HepG2 (cell line): ENCODE results near the gene COMMD9. TPM values are rescaled to one million over a fixed set of nuclear protein-coding genes. Genes with fewer than 3 reads are reported as not detected.

Source experiments
- ATAC-seq: fragments of 200-7000 bp; cut with Tn5 transposase; 3 replicates; pipeline ENCODE4 v1.9.1; 2020; ENCODE audit warnings: mild to moderate bottlenecking, moderate library complexity
- BruUV-seq: library from RNA; stranded (reverse); fragments of 400-500 nt; replicated peaks from 2 replicates; lab custom pipeline; 2021; lab: Mats Ljungman, UMichigan
- CTCF ChIA-PET: fragments of 300-600 bp; formaldehyde crosslinking; extraction: SDS; loops from one replicate; lab custom pipeline; 2021; ENCODE audit warnings: low total read pairs, inconsistent platforms, low intra/inter-chr PET ratio; lab: Yijun Ruan, JAX
- POLR2A ChIA-PET: fragments of 350-600 bp; sonication (Branson Sonifier 250); formaldehyde crosslinking; loops from one replicate; lab custom pipeline; 2020; ENCODE audit warnings: antibody characterized with exemption, inconsistent platforms; lab: Yijun Ruan, JAX
- DNase-seq: peaks from one replicate; pipeline ENCODE4 v3.0.0-alpha.2; 2015; ENCODE audit warnings: low spot score
- FAIRE-seq: peaks from 3 replicates; lab custom pipeline; 2011; peaks lifted over from hg19 to GRCh38; lab: Jason Lieb, UNC
- H2AFZ ChIP-seq: one replicate; pipeline ENCODE4 v1.6.1; 2011; ENCODE audit warnings: low read length, inconsistent platforms
- H3K27ac ChIP-seq: fragments of 300-600 bp; 3 replicates; pipeline ENCODE4 v1.8.0; 2011; ENCODE audit warnings: mixed run types, mild to moderate bottlenecking, mixed read lengths, low read length, inconsistent platforms; ENCODE audit not compliant: insufficient read depth; ENCODE audit errors: extremely low read length
- H3K27me3 ChIP-seq, 2 experiments: fragments of 200-600 bp in 1 of 2; 2 replicates in 1 of 2; 3 replicates in 1 of 2; pipeline versions ENCODE4 v1.6.0 to v1.8.0; 2011; ENCODE audit warnings: low read length in 2 of 2, mild to moderate bottlenecking in 2 of 2, moderate library complexity in 2 of 2, inconsistent platforms in 1 of 2; ENCODE audit not compliant: insufficient read depth in 2 of 2, control insufficient read depth in 1 of 2
- H3K36me3 ChIP-seq, 2 experiments: fragments of 200-600 bp in 1 of 2; replicated peaks in 1 of 2; 2 replicates in 1 of 2; 3 replicates in 1 of 2; pipeline versions ENCODE4 v1.5.1 to v1.8.0; 2011; ENCODE audit warnings: low read length in 2 of 2, inconsistent platforms in 1 of 2; ENCODE audit not compliant: insufficient read depth in 2 of 2, control insufficient read depth in 1 of 2
- H3K4me1 ChIP-seq: 2 replicates; pipeline ENCODE4 v1.5.1; 2012; ENCODE audit warnings: low read length, inconsistent platforms; ENCODE audit not compliant: insufficient read depth
- H3K4me2 ChIP-seq: 2 replicates; pipeline ENCODE4 v1.6.0; 2011; ENCODE audit warnings: low read depth, low read length, inconsistent platforms
- H3K4me3 ChIP-seq, 3 experiments: fragments of 200-600 bp in 1 of 3; sonication (generic), shearing (Covaris generic) in 1 of 3; replicated peaks in 1 of 3; 2 replicates each; pipeline ENCODE4 v1.5.1; 2011 to 2016; ENCODE audit warnings: low read length in 3 of 3, inconsistent platforms in 2 of 3, low read depth in 2 of 3, mild to moderate bottlenecking in 2 of 3, control low read depth in 1 of 3, mixed read lengths in 1 of 3; ENCODE audit not compliant: insufficient read depth in 1 of 3
- H3K79me2 ChIP-seq: one replicate; pipeline ENCODE4 v1.6.1; 2011; ENCODE audit warnings: low read length, inconsistent platforms; ENCODE audit not compliant: insufficient read depth
- H3K9ac ChIP-seq: 2 replicates; pipeline ENCODE4 v1.6.0; 2011; ENCODE audit warnings: mild to moderate bottlenecking, low read depth, low read length, inconsistent platforms; ENCODE audit not compliant: insufficient read depth
- H3K9me3 ChIP-seq: 2 replicates; pipeline ENCODE4 v1.5.1; 2012; ENCODE audit warnings: mild to moderate bottlenecking, low read length
- H4K20me1 ChIP-seq: 2 replicates; pipeline ENCODE4 v1.6.0; 2011; ENCODE audit warnings: inconsistent platforms, mild to moderate bottlenecking, low read length, moderate library complexity; ENCODE audit not compliant: insufficient read depth
- CENPBD1 ChIP-seq: sonication (generic); formaldehyde crosslinking; IDR thresholded peaks from 2 replicates; pipeline ENCODE4 v1.8.0; 2022; ENCODE audit warnings: missing genetic modification reagents, low read depth, mild to moderate bottlenecking, borderline replicate concordance
- KMT2A ChIP-seq: sonication (generic); formaldehyde crosslinking; IDR thresholded peaks from 2 replicates; pipeline ENCODE4 v1.4.0; 2020; ENCODE audit warnings: missing genetic modification reagents
- MATR3 ChIP-seq: sonication (generic); formaldehyde crosslinking; IDR thresholded peaks from 2 replicates; pipeline ENCODE4 v1.4.0; 2020; ENCODE audit warnings: missing genetic modification reagents
- MIER2 ChIP-seq: IDR thresholded peaks from 2 replicates; pipeline ENCODE4 v1.6.1; 2016; ENCODE audit warnings: missing biosample characterization, missing genetic modification reagents
- MYC ChIP-seq: sonication (generic); formaldehyde crosslinking; IDR thresholded peaks from 2 replicates; pipeline ENCODE4 v1.9.0; 2021; ENCODE audit warnings: missing genetic modification reagents, borderline replicate concordance
- RBM39 ChIP-seq: fragments of 200-400 bp; formaldehyde crosslinking; IDR thresholded peaks from one replicate; pipeline ENCODE4 v1.6.1; 2018; ENCODE audit warnings: antibody characterized with exemption, mild to moderate bottlenecking, low read depth, low read length; ENCODE audit not compliant: poor library complexity, severe bottlenecking
- ZEB1 ChIP-seq: IDR thresholded peaks from 2 replicates; pipeline ENCODE4 v1.6.1; 2012; ENCODE audit warnings: mild to moderate bottlenecking, low read depth, inconsistent platforms; ENCODE audit not compliant: insufficient replicate concordance
- ZMAT3 ChIP-seq: sonication (generic); formaldehyde crosslinking; conservative IDR thresholded peaks from 2 replicates; pipeline ENCODE4 v1.7.0; 2021; ENCODE audit warnings: missing genetic modification reagents
- ZNF253 ChIP-seq: sonication (generic); formaldehyde crosslinking; IDR thresholded peaks from 2 replicates; pipeline ENCODE4 v1.8.0; 2022; ENCODE audit warnings: mild to moderate bottlenecking, missing genetic modification reagents, borderline replicate concordance
- WGBS: methylation state at CpG from one replicate; pipeline ENCODE4 v1.1.6; 2017; ENCODE audit warnings: low lambda C conversion rate; 5-methylcytosine and 5-hydroxymethylcytosine counted together
- in situ Hi-C: cut with HindIII; loops from 2 replicates; pipeline ENCODE4 v1.10.0; 2017; ENCODE audit warnings: low pct_unique_long_range_greater_than_20kb; ENCODE audit not compliant: extremely low pct_ligation_motif_present
- intact Hi-C: fragments of 100-400 bp; cut with micrococcal nuclease; formaldehyde crosslinking; loops from one replicate; pipeline ENCODE4 v1.10.0; 2022; ENCODE audit not compliant: unreplicated experiment
- polyA plus RNA-seq, 8 experiments: library from polyadenylated mRNA; depleted of rRNA in 3 of 8; stranded (reverse) in 7 of 8; unstranded in 1 of 8; fragments of >200 nt; fragmentation: Illumina TruSeq in 4 of 8; extraction: Trizol in 4 of 8; gene quantifications; 2 replicates each; pipeline versions ENCODE4 v1.2.1 to v1.2.3, GENCODE V29; 2011 to 2016; ENCODE audit warnings: low read depth in 4 of 8, missing spikeins in 1 of 8, mixed read lengths in 1 of 8; ENCODE audit not compliant: insufficient read depth in 1 of 8
- total RNA-seq, 5 experiments: library from RNA; depleted of rRNA; stranded (reverse); fragments of >200 nt; fragmentation: Illumina TruSeq; extraction: Trizol; gene quantifications; 2 replicates each; pipeline ENCODE4 v1.2.3, GENCODE V29; 2016; ENCODE audit warnings: low read depth in 1 of 5

COMMD9 gene
- total and polyA plus RNA-seq, 2 of the 13 experiments (the other 11 are each of a cell fraction or from before 2014, with no cell fraction given), result 47.3 to 76.7 TPM

DNA sequence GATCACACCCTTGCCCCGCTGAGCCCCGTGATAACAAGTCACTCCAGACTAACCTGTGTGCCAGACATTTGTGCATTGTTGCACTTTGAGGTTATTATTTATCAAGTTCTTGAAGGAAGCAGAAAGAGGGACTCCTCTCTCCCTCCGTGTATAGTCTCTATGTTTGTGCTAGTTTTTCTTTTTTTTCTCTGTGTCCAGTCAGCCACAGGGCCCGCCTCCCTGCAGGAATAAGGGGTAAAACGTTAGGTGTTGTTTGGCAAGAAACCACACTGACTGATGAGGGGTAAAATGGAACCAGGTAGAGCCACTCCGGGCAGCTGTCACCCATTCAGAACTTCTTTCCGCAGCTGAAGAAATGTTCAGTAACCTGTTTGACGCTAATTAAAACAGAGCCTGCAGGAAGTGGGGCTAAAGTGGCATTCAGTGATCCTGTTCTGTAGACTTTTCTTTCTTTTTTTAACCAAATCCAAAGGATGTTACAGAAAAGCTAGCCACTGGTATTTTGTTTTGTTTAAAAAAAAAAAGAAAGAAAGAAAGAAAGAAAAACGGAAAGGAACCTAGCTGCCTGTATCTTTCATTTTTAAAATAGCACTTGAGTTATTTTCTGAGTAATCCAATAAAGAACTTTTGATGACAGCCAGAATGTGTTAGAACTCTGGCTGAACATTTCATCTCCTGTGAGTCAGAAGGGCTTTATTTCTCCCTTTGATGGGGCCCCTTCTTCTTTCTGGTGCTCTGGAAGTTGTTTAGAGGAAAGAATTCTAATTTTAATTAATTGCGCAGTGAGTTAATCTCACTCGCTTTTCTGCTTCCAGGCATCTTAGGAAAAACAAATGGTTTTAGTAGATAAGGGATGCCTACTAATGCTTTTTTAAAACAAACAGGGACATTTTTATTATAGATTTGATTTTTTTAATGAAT lies 58.2 kb downstream of the COMMD9 start:
- Histone ChIP-seq H3K27ac (no peak overlapping the region), H4K20me1 (no peaks in the 10 kb centered on the region), H3K27me3 (no peaks in the 10 kb centered on the region; a peak in 1 of 5 replicates), H3K4me1 (no peaks in the 10 kb centered on the region), H2AFZ (no peak overlapping the region), H3K9me3 (no peaks in the 10 kb centered on the region), H3K4me3 (no peak overlapping the region), H3K79me2 (no peaks in the 10 kb centered on the region), H3K36me3 (no peaks in the 10 kb centered on the region), H3K4me2 (no peak overlapping the region), H3K9ac (no peak overlapping the region)
- no peak for DNase-seq
- ChIA-PET POLR2A (no interaction called here), CTCF (no interaction called here)
- WGBS, result 44% methylated on average over 11 of the region's 11 CpGs
- in situ Hi-C loops, result no loop called here
- intact Hi-C loops, result no loop called here
- no peak for FAIRE-seq
- no peak for ATAC-seq
- TF ChIP-seq CENPBD1 (CRISPR knock-in tag) (no peak), MYC (no peak), MATR3 (CRISPR knock-in tag) (no peak), KMT2A (CRISPR knock-in tag) (no peak), ZMAT3 (CRISPR knock-in tag) (no peak), ZNF253 (no peak), MIER2 (CRISPR knock-in tag) (no peak), RBM39 (no peak), ZEB1 (no peak)
- no TSS peak for BruUV-seq
